IPS-18c (cell line): Measurements from ENCODE around the gene SLC4A7.
A peak's percentile ranks its signal among the peaks of the same experiment; 100 is the strongest.
"Not testable (repeated sequence)": the region's sequence is repeated elsewhere in the genome, so short reads cannot be mapped to it uniquely, and the experiment has no call there.

Experiments used
- H3K4me3 ChIP-seq: 2 replicates; pipeline ENCODE4 v1.7.0; 2013; ENCODE audit warnings: low read depth, mild to moderate bottlenecking, low read length, moderate library complexity; ENCODE audit not compliant: insufficient read depth
- H3K9me3 ChIP-seq: one replicate; pipeline ENCODE4 v1.6.1; 2013; ENCODE audit warnings: mild to moderate bottlenecking, low read length, moderate library complexity; ENCODE audit not compliant: control insufficient read depth, insufficient read depth

SLC4A7 gene

GRCh38 chr3:27484015-27484844 is at the start of gene SLC4A7:
SLC4A7 (minus strand) TSS chr3:27484384; CDS start chr3:27484126, 258 bp downstream.
- H3K9me3 ChIP-seq: no peaks in the 10 kb centered on the region
- peak within 1 kb of the TSS; percentile 89 for H3K4me3 ChIP-seq

DNA sequence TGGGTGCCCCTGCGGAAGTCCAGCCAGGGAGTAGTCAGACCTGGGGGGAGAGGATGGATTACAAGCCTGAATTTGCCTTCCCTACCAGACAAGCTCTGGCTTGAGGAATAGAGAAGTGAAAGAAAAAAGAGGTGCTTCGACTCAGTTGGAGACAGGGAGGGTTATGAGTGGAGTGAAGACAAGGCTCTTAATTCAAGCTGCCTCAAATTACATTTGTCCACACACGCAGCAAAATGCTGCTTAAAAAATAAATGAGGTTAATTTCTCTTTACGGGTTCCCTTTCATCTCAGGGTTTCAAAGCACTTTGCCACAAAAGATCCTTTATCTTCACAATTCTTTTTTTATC is 49.0 kb upstream of the SLC4A7 start:
- Histone ChIP-seq H3K4me3 (no peak overlapping the region), H3K9me3 (no peaks in the 10 kb centered on the region)

- no peak overlapping the region for H3K4me3 ChIP-seq
- H3K9me3 ChIP-seq: no peaks in the 10 kb centered on the region
Observed at GRCh38 chr3:27532426-27533260, 48.5 kb upstream of the SLC4A7 start.

- not testable (repeated sequence) for H3K4me3 ChIP-seq, H3K9me3 ChIP-seq
Observed at GRCh38 chr3:27531193-27531751, 47.1 kb upstream of the SLC4A7 start.

DNA sequence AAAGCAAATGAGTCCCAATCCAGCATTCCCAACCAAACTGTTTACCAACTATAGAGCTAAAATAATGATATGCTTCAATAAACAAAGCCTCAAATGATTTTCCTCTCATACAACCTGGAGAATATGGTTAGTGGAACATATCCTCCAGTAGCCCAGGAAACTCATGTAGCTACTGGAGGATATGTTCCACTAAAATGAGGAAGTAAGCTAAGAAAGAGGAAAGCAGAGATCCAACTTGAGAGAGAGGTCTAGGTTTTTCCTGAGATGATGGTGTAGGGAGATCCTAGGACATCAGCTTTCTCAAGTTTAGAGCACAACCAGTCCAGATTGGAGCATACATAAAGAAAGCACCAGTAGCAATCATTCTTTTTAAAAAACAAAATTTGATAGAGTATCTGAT is 44.6 kb upstream of the SLC4A7 start:
- Histone ChIP-seq H3K9me3 (no peaks in the 10 kb centered on the region), H3K4me3 (no peak overlapping the region)

DNA sequence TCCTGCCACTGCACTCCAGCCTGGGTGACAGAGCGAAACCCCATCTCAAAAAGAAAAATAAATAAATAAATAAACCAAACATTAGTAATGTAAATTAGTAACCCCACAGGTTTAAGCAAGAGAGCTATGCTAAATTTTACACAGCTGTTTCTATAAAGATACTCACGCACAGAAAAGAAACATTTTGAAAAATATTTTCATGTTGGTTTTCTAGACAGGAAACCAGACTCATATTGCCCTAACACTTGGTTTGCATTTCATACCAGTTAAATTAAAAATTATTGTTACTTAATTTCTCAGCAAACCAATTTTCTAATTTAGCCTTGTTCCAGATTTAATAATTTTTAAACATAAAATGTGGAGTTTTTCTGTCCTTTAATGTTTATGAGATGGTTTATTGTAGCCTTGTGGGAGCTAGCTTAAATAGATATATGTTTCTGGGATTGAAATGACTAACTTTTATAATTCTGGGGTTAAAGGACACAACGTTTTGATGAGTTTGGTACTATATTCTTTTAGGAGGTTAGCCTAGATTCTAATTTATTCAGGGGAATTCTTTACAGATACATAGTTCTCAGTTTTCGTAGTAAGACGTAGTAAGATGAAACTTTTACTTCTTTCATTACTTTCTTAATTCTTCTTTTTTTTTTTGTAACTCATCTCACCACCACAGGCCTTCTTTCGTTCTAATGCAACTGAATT is 42.6 kb upstream of the SLC4A7 start:
- no peaks in the 10 kb centered on the region for H3K9me3 ChIP-seq
- H3K4me3 ChIP-seq: no peak overlapping the region

- Histone ChIP-seq H3K4me3 (no peak overlapping the region), H3K9me3 (no peaks in the 10 kb centered on the region)
Observed at GRCh38 chr3:27521872-27522265, 37.7 kb upstream of the SLC4A7 start.

DNA sequence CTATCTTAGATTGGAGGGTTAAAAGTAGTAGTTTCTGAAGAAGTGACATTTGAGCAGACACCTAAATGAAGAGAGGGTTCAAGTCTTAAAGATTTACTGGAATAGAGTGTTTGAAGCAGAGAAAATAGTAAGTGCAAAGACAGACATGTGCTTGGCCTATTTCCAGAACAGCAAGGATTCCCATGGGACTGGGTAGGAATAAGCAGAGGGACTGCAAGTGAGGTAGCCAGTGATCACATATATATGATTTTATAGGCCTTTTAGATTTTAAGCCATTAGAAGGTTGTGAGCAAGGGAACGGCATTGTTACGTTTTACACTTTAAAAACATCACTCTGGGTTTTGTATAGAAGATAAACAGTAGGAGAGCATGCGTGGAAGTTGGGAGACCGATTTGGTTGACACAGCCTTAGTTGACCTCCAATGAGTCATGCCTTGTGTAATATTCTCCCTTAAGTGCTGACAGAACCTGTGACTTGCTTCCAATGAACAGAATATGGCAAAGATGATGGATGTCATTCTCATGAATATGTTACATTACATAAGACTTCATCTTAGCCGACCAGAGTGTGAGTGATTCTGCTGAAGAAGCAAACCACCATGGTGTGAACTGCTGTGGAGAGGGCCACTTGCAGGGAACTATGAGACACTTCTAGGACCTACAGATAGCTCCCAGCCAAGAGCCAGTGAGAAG is 37.1 kb upstream of the SLC4A7 start:
- H3K9me3 ChIP-seq: no peaks in the 10 kb centered on the region
- H3K4me3 ChIP-seq: no peak overlapping the region

GRCh38 chr3:27511724-27512422 is 27.7 kb upstream of the SLC4A7 start:
- H3K4me3 ChIP-seq: no peak overlapping the region
- no peaks in the 10 kb centered on the region for H3K9me3 ChIP-seq

DNA sequence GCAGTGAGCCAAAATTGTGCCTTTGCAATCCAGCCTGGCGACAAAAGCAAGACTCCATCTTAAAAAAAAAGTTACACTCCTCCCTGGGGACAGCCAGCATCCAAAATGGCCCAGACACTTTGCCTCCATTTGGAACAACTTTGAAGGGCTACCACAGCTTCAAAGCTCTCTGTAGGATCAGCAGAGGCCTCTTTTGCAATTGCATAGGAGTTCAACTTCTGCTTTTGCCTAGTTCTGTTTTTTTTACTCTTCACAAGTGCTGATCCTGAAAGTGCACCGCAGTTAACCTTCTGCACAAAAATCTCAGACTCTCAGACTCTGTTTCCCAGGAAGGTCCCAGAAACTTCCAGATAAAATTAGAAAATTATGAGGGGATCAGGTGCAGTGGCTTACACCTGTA is 25.2 kb upstream of the SLC4A7 start:
- H3K9me3 ChIP-seq: peaks cover 2% of the 10 kb centered on the region
- no peak overlapping the region for H3K4me3 ChIP-seq

DNA sequence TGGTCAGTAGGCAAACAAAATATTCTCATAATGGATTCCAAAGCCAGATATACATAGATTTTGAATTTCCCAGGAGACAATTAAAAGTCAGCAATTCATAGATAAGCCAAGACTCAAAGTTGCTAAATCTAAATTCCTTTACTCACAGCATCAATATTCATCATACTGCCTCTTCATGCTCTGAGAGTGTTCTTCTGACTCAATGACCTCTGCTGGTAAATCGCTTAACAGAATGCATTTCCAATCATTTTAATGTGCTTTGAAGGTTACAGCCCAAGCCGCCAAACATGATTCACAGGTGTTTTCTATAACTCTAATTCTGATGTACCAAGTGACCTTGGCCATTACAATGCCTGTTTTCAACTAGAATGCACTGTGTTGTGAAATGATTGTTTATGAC is 24.2 kb upstream of the SLC4A7 start:
- Histone ChIP-seq H3K4me3 (no peak overlapping the region), H3K9me3 (peaks cover 2% of the 10 kb centered on the region)

DNA sequence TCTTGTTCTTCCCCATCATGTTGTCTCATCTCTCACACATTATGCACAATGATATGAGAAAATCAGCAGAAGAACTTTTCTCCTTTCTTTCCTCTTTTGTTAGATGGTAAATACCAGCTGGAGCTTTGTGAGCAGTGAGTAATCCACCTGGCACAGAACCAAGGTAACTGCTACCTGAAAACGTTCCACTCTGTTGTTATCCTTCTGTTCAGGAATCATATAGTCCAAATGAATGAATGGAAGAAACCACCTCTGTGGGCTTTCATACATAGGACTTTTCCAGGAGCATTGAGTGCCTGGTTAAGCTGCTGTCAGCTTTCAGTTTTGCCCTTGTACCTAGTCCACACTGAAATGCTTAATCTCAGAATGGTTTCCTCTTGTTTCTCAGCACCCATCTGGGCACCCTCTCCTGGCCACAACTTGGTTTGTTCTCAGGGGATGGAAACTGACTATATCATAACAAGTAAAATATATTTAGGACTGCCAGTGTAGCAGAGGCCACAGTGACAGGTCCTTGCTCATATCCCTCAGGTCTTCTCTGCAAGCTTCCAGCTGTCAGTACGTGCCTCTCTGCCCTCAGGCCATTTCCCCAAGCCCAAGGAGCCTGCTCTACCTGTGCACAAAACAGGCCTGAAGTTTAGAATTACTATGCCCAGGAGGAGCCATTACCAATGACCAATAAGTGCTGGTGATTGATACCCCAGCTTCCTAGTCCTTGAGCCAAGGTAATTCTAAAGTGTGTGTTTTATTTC is 23.5 kb upstream of the SLC4A7 start:
- H3K4me3 ChIP-seq: no peak overlapping the region
- peaks cover 3% of the 10 kb centered on the region for H3K9me3 ChIP-seq

- H3K9me3 ChIP-seq: peaks cover 4% of the 10 kb centered on the region
- no peak overlapping the region for H3K4me3 ChIP-seq
Observed at GRCh38 chr3:27507111-27507510, 22.9 kb upstream of the SLC4A7 start.

GRCh38 chr3:27504749-27505148 is 20.6 kb upstream of the SLC4A7 start:
- no peak overlapping the region for H3K4me3 ChIP-seq
- peaks cover 4% of the 10 kb centered on the region for H3K9me3 ChIP-seq

DNA sequence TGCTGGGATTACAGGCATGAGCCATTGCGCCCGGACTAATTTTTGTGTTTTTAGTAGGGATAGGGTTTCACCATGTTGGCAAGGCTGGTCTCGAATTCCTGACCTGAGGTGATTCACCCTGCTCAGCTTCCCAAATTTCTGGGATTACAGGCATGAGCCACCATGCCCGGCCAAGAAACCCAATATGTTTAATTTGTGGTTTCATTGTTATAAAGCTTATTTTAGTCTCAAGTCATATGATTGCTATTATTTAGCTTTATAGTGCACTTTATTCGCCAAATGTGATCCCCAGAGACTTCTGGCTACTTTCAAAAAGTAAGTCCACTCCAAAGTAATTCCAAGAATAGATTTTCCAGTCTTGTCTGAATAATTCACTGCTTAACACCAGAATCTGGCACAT is 19.3 kb upstream of the SLC4A7 start:
- Histone ChIP-seq H3K4me3 (no peak overlapping the region), H3K9me3 (peaks cover 4% of the 10 kb centered on the region)

DNA sequence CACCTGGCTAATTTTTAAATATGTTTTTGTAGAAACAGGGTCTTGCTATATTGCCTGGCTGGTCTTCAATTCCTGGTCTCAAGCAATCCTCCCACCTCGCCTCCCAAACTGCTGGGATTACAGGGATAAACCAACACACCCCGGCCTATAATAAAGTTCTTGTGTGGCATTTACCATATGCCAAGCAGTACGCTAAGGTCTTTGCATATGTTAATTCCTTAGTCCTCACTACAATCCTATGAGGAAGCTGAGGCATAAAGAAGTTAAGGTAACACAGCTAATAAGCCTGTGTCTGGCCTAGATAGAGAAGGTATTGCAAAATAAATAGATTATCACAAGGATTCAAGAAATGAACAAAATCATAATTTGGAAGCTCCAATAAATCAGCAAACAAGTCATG is 17.6 kb upstream of the SLC4A7 start:
- Histone ChIP-seq H3K4me3 (no peak overlapping the region), H3K9me3 (peaks cover 4% of the 10 kb centered on the region)
